HEK293 (cell line): ENCODE results near the gene CFAP410.

Experiments
- EGR2 ChIP-seq: fragments of 450-650 bp; formaldehyde crosslinking; IDR thresholded peaks from 2 replicates; pipeline ENCODE4 v1.5.1; 2016; ENCODE audit warnings: low read depth, missing biosample characterization, missing genetic modification characterization
- ZNF530 ChIP-seq: fragments of 450-650 bp; formaldehyde crosslinking; IDR thresholded peaks from 2 replicates; pipeline ENCODE4 v1.5.1; 2016; ENCODE audit warnings: low read depth, missing biosample characterization, missing genetic modification characterization
- ZSCAN30 ChIP-seq: fragments of 450-650 bp; IDR thresholded peaks from 2 replicates; pipeline ENCODE4 v1.5.1; 2018; ENCODE audit warnings: missing biosample characterization, mild to moderate bottlenecking, missing genetic modification characterization, moderate library complexity
- TF ChIP-seq, protein P1 (sequence below): fragments of 450-650 bp; formaldehyde crosslinking; IDR thresholded peaks from 2 replicates; pipeline ENCODE4 v1.5.1; 2016; ENCODE audit warnings: missing biosample characterization, missing genetic modification characterization
- TF ChIP-seq, protein P2 (sequence below): fragments of 450-650 bp; formaldehyde crosslinking; IDR thresholded peaks from 2 replicates; pipeline ENCODE4 v1.5.1; 2016; ENCODE audit warnings: missing biosample characterization, missing genetic modification characterization

DNA sequence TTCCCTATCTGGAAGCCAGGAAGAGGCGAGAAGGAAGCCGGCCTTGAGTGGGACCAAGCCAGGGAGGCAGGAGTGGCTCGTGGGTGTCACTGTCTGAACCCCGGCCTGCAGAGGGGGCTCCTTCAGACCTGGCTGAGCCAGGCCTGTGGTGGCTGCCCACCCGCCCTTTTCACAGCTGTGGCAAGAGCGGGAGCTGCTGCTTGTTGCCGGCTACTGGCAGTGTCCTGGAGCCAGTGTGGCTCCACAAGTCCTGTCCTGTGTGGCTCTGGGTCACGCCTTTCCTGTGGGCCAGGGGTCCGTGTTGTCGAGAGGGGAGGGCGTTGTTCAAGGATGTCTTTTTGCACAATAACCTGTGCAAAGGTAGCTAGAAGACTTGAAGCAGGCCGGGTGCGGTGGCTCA, 38.0 kb downstream of the CFAP410 start:
- TF ChIP-seq ZSCAN30 (tag by site-specific recombination) (no peak), ZNF530 (no peak), EGR2 (tag by site-specific recombination) (no peak)
- TF ChIP-seq, protein P1, sequence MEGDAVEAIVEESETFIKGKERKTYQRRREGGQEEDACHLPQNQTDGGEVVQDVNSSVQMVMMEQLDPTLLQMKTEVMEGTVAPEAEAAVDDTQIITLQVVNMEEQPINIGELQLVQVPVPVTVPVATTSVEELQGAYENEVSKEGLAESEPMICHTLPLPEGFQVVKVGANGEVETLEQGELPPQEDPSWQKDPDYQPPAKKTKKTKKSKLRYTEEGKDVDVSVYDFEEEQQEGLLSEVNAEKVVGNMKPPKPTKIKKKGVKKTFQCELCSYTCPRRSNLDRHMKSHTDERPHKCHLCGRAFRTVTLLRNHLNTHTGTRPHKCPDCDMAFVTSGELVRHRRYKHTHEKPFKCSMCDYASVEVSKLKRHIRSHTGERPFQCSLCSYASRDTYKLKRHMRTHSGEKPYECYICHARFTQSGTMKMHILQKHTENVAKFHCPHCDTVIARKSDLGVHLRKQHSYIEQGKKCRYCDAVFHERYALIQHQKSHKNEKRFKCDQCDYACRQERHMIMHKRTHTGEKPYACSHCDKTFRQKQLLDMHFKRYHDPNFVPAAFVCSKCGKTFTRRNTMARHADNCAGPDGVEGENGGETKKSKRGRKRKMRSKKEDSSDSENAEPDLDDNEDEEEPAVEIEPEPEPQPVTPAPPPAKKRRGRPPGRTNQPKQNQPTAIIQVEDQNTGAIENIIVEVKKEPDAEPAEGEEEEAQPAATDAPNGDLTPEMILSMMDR (tag by site-specific recombination): peak; percentile 9; the same call in 1 of the 2 replicates
- TF ChIP-seq, protein P2, sequence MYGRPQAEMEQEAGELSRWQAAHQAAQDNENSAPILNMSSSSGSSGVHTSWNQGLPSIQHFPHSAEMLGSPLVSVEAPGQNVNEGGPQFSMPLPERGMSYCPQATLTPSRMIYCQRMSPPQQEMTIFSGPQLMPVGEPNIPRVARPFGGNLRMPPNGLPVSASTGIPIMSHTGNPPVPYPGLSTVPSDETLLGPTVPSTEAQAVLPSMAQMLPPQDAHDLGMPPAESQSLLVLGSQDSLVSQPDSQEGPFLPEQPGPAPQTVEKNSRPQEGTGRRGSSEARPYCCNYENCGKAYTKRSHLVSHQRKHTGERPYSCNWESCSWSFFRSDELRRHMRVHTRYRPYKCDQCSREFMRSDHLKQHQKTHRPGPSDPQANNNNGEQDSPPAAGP: no peak
